HPDE6-E6E7 (cell line): Measurements from ENCODE around the gene TBC1D5.
A peak's percentile ranks its signal among the peaks of the same experiment; 100 is the strongest.

ENCODE experiments used
- DNase-seq: peaks from one replicate; pipeline ENCODE4 v3.0.0; 2011; ENCODE audit warnings: missing footprints; ENCODE audit errors: extremely low spot score

Gene TBC1D5

GRCh38 chr3:17162116-17162515, 580.3 kb downstream of the TBC1D5 start:
- no peak for DNase-seq

GRCh38 chr3:17160597-17160996, 581.8 kb downstream of the TBC1D5 start:
- no peak for DNase-seq

GRCh38 chr3:17158941-17159682, 583.3 kb downstream of the TBC1D5 start:
- peak; percentile 0 for DNase-seq

GRCh38 chr3:17157713-17158112, 584.7 kb downstream of the TBC1D5 start:
- no peak for DNase-seq

- no peak for DNase-seq
Measured at GRCh38 chr3:17156864-17157263, 585.6 kb downstream of the TBC1D5 start.

- no peak for DNase-seq
Measured at GRCh38 chr3:17155951-17156350, 586.5 kb downstream of the TBC1D5 start.

GRCh38 chr3:17154941-17155340, 587.5 kb downstream of the TBC1D5 start:
- DNase-seq = no peak

- no peak for DNase-seq
Measured at GRCh38 chr3:17154221-17154620, 588.2 kb downstream of the TBC1D5 start.

- no peak for DNase-seq
Measured at GRCh38 chr3:17153209-17153608, 589.2 kb downstream of the TBC1D5 start.

- DNase-seq = no peak
Measured at GRCh38 chr3:17151598-17152373, 590.6 kb downstream of the TBC1D5 start.

- no peak for DNase-seq
Measured at GRCh38 chr3:17149076-17149475, 593.4 kb downstream of the TBC1D5 start.

- DNase-seq = no peak
Measured at GRCh38 chr3:17144665-17144993, 597.8 kb downstream of the TBC1D5 start.

GRCh38 chr3:17143893-17144664, 598.4 kb downstream of the TBC1D5 start:
- no peak for DNase-seq

GRCh38 chr3:17142516-17142915, 599.9 kb downstream of the TBC1D5 start:
- no peak for DNase-seq

- DNase-seq = no peak
Measured at GRCh38 chr3:17141699-17142098, 600.7 kb downstream of the TBC1D5 start.

- DNase-seq = no peak
Measured at GRCh38 chr3:17140670-17141505, 601.5 kb downstream of the TBC1D5 start.

GRCh38 chr3:17138246-17139039, 604.0 kb downstream of the TBC1D5 start:
- no peak for DNase-seq

GRCh38 chr3:17137321-17137826, 605.1 kb downstream of the TBC1D5 start:
- no peak for DNase-seq

GRCh38 chr3:17136136-17136721, 606.2 kb downstream of the TBC1D5 start:
- DNase-seq = no peak

- DNase-seq = no peak
Measured at GRCh38 chr3:17135696-17136095, 606.7 kb downstream of the TBC1D5 start.
